COLO668 (cell line): ENCODE results near the gene CARF.
"Not testable (repeated sequence)": the region's sequence is repeated elsewhere in the genome, so short reads cannot be mapped to it uniquely, and the experiment has no call there.

Experiments
- DNase-seq: peaks from one replicate; lab custom pipeline; 2025; ENCODE audit not compliant: unreplicated experiment; lab: John Stamatoyannopoulos, UW

Gene CARF

DNA sequence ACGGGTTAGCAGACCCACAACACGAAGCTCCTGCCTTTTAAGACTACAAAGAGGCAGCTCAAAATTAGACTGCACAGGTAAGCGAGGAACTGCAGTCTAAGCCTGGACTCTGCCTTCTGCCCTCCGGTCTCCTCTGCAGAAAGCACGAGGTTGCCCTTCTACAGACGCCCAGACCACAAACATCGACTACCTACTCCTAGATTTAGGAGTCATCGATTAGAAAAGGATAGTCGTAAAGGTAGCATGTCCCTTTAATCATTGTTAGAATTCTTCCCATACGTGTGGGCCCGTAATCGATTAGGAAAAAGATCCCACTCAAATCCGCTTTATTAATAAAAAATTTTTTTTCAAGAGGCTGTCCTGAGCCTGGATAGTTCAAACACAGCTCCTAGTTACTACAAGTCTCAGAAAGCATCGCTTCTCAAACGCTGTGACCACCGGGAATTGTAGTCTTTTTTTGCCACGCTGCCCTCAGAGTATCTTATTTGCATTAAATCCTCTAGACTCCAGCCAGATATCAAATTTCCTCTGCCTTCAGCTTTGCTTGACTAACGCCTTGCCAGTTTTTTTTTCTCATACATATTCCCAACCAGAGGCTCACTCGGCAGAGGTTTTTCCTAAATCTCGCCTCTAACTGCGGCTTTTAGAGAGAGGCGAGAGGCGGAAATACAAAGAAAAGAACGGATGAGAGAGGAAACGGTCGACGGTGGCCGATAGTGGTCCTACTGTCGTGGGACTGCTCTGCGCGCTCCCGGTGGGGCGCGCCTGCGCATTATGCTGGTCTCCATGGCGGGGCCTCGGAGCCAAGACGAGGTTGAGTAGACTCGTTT, at the start of gene CARF, which contains the start of gene WDR12:
Gene CARF (plus strand): TSS at position 764 of the 830 bp plus-strand sequence. CDS start 29,628 bp downstream, outside the sequence.
Gene WDR12 (minus strand): TSS at position 162 of the 830 bp plus-strand sequence. CDS start 197 bp downstream, outside the sequence.
- DNase-seq = peak; percentile 94

DNA sequence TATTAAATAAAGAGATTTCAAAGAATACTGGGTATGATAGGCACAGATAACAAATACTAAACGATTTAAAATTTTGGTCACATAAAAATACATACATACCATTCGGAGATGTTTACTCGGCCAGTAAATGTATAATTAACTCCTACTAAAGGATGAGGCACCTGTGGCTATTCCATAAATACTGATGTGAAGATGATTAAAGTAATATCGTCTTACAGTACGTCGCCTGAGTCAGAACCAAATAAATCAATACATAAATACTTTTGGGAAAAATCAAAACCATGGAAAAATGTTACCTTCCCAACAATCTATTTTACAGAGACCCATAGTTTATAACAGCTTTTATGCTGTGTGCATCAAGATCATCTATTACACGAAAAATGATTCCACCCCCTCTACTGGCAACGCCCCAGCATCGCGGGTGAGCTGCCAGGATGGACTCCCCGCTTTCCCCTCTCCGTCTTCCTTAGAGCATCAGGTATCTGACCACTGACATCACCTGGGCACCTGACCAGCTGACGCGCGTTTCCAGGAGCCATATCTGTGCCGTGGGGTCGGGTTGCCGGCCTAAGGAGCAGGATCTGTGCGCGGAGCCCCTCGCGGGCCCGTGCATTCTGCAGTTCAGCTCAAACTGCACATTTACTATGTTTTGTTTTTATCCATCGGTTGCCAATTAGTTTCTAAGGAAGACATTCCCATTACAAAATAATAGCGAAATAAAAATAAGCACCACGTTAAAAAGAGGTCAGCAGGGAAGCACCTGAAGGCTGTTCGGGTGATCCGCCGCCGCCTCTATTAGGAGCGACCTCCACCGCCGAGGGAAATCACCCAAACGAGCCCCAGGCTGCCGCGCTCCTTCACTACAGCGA, 41.4 kb upstream of the CARF start:
- peak; percentile 91 for DNase-seq

GRCh38 chr2:202871300-202872141, 40.6 kb upstream of the CARF start, which contains the start of gene ICA1L:
TSS of gene ICA1L (minus strand) at chr2:202871766. CDS start at chr2:202829009, 42,757 bp downstream.
- DNase-seq = peak; percentile 84

GRCh38 chr2:202877699-202878098, 34.4 kb upstream of the CARF start:
- no peak for DNase-seq

GRCh38 chr2:202881570-202881969, 30.5 kb upstream of the CARF start:
- no peak for DNase-seq

GRCh38 chr2:202883987-202884675, 27.9 kb upstream of the CARF start:
- no peak for DNase-seq

DNA sequence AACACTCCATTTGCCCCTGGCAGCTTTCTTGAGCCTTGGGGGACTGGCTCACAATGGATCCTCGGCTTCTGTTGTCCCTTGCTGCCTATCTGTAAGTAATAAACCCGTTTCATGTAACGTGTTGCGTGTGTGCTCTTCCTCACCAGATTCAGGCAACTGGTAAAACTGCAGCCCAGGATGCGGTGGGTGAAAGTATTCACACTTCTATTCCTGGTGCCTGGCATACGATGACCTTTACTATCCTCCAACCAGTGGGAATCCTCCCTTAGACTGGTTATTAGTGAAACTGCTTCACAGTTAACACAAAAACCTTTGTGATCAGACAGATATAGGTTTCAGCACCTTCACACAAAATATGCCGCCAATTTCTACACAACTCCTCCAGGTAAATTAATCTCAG, 26.9 kb upstream of the CARF start:
- no peak for DNase-seq

DNA sequence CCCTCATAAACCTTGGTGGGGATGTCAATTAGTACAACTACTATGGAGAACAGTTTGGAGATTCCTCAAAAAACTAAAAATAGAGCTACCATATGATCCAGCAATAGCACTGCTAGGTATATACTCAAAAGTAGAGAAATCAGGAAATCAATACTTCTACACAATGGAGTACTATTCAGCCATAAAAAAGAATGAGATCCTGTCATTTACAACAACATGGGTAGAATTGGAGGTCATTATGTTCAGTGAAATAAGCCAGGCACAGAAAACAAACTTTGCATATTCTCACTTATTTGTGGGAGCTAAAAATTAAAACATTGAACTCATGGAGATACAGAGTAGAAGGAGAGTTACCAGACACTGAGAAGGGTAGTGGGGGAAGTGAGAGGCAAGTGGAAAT, 6.6 kb upstream of the CARF start:
- not testable (repeated sequence) for DNase-seq

- no peak for DNase-seq
These were observed 3.9 kb upstream of the CARF start for GRCh38 chr2:202908186-202908585.

- DNase-seq = no peak
These were observed 2.5 kb upstream of the CARF start for GRCh38 chr2:202909394-202910192.

DNA sequence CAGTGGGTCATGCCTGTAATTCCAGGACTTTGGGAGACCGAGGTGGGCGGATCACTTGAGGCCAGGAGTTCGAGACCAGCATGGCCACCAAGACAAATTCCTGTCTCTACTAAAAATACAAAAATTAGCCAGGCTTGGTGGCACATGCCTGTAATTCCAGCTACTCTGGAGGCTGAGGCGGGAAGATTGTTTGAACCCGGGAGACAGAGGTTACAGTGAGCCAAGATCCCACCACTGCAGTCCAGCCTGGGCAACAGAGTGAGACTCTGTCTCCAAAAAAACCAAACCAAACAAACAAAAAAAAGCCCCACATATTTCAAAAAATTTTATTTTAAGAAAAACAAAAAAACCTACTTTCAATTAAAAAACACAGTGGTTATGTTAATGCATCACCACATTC, 1.8 kb upstream of the CARF start:
- not testable (repeated sequence) for DNase-seq

GRCh38 chr2:202910698-202911097, 1.4 kb upstream of the CARF start:
- DNase-seq = no peak

- no peak for DNase-seq
These were observed 918 bp upstream of the CARF start for GRCh38 chr2:202911203-202911511.

DNA sequence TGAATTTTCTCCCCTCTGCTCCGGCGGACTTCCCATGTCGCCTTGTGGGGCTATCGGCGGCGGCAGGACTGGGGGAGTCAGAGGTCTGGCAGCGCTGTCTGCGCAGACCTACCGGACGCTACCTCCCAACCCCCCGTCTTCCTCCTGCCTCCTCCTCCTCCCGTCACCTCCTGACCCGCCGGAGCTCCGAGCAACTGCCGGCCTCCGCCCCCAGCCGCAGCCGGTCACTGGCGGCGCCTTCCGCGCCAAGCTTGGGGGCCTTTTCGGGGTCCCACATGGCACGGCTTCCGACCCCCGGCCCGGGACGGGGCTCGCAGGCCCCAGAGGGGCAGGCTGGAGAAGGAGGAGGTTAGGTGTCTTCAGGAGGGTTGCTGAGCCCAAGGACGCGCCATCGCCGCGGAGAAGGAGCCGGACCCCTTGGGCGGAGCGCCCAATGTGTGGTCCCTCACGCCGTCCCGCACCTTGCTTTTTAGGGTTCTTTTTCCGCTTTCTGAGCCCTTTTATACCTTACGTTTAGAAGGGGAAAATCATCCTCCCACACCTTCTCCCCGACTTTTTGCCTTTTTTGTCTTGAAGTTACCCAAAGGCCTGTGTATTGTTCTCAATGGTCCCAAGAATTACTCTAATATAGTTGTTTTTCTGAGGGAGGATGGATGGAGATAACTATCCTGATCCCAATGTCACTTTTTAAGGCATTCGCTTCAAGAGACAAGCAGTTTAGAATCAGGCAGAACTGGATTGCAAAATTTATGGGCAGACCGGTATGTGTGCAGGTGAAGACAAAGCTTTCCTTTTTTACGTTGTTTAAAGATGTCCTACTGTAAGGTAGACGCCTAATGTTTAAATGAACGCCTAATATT, 497 bp downstream of the CARF start:
- DNase-seq = not testable (repeated sequence)

- no peak for DNase-seq
These were observed 6.8 kb downstream of the CARF start for GRCh38 chr2:202918860-202919259.

GRCh38 chr2:202932425-202933138, 20.5 kb downstream of the CARF start:
- DNase-seq = no peak

GRCh38 chr2:202933139-202933510, 21.1 kb downstream of the CARF start:
- no peak for DNase-seq

DNA sequence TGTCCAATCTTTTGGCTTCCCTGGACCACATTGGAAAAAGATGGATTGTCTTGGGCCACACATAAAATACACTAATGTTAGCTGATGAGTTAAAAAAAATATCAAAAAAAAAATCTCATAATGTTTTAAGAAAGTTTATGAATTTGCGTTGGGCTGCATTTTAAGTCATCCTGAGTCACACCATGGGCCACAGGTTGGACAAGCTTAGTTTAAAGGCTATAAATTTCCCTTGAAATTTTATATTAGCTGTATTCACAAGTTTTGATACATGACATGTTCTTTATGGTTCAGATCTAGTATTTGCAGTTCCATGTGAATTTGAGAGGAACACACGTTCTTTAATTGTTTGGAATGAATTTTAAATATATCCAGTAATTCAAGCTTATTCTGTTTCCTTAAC, 21.9 kb downstream of the CARF start:
- DNase-seq = no peak
